GM12873 (cell line): ENCODE results near the gene KRT27.

ENCODE experiments used
- TF ChIP-seq, protein P1 (sequence below): IDR thresholded peaks from 2 replicates; pipeline ENCODE4 v1.5.1; 2012; ENCODE audit warnings: low read depth, mild to moderate bottlenecking, moderate library complexity, low read length, control low read depth; ENCODE audit not compliant: insufficient read depth; ENCODE audit errors: missing control alignments

Gene KRT27

DNA sequence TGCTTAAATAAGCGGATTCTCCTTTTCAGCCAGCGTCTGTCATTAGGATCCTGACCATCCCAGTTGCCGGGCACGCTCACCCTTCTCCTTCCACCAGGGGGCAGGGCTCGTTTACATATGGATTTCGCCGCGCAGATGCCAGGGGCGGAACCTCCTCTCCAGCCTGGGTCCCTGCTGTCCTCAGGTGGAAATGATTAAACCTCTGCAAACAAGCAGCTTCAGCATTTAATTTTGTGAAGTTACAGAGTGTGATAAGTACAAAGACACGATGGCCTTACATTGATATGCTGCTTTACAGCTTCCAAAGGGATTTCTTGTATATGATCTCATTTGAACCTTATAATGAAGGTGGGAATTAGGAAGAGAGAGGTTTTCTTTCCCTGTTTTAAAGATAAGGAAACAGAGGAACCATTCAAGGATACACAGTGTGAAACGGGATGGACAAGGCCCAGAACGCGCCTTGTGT is 21.3 kb upstream of the KRT27 start:
- TF ChIP-seq, protein P1, sequence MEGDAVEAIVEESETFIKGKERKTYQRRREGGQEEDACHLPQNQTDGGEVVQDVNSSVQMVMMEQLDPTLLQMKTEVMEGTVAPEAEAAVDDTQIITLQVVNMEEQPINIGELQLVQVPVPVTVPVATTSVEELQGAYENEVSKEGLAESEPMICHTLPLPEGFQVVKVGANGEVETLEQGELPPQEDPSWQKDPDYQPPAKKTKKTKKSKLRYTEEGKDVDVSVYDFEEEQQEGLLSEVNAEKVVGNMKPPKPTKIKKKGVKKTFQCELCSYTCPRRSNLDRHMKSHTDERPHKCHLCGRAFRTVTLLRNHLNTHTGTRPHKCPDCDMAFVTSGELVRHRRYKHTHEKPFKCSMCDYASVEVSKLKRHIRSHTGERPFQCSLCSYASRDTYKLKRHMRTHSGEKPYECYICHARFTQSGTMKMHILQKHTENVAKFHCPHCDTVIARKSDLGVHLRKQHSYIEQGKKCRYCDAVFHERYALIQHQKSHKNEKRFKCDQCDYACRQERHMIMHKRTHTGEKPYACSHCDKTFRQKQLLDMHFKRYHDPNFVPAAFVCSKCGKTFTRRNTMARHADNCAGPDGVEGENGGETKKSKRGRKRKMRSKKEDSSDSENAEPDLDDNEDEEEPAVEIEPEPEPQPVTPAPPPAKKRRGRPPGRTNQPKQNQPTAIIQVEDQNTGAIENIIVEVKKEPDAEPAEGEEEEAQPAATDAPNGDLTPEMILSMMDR, result peak; percentile 83

DNA sequence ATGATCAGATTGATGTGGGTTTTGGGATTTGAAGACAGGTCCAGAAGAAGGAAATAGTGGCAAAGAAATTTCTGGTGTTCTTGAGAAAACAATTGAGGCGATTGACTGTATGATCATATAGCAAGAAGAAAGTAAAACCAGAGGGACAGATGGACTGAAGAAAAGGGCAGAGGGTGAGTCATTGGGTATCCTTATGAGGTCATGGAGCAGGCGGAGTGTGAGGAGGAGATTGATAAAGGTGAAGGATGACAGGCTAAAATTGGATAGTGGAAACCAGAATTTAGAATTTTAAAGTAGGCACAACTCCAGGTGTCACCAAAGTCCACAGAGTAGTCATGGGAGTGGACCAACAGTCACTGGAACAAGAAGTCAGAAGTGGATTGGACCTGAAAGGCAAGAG is 18.8 kb upstream of the KRT27 start:
- TF ChIP-seq, protein P1, result no peak

DNA sequence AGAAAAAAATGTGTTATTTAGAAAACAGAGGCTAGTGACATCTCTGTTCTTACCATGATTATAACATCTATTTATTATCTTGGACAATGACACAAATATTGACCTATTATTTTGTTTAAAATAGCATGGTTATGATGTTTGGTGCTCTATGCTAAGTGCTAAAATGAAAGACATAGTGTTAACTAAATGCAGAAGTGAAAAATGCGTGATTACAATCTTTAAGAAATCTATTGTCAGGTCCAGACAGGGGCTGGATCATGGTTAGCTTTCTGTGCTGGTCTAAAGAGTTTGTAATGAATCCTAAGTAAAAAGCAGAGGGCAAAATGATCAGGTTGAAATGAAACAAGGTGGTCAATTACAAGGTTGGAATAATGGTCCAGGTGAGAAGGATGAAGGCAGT is 18.0 kb upstream of the KRT27 start:
- TF ChIP-seq, protein P1, result no peak

DNA sequence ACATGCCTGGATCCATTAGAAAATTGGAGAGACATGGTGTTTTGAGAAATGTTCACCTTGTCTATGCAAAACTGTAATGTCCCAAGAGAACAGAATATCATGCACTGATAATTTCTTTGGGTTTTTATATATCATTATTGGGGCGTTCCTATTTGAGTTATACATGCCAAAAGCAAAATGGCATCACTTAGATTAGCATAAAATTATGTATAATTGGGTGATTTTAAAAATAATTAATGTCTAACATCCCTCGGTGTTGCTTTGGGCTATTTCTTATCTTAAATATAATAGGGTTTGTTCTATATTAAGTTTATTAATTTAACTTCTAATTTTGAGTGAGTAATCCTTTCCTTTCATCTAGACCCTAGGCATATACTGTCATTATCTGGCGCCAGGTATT is 17.5 kb upstream of the KRT27 start, which contains the start of gene KRT28:
Gene KRT28, minus strand, starts transcription at position 101 of the 400 bp plus-strand sequence. Its CDS starts 66 bp downstream, at position 35.
- TF ChIP-seq, protein P1, result no peak

DNA sequence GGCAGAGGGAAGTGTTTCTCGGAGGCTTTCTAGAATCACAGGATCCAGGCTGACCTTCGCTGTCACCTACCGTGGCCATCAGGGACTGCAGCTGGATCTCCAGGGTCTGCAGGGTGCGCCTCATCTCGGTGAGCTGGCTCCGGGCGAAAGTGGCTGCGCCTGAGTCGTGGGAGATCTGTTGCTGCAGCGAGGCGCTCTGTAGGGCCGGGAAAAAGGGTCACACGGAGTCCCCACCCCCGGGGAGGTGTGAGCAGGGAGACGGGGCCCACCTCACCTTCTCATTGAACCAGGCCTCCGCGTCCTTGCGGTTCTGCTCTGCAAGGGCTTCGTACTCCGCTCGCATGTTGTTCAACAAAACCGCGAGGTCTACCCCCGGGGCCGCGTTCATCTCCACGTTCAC is 14.5 kb upstream of the KRT27 start:
- TF ChIP-seq, protein P1, result no peak

DNA sequence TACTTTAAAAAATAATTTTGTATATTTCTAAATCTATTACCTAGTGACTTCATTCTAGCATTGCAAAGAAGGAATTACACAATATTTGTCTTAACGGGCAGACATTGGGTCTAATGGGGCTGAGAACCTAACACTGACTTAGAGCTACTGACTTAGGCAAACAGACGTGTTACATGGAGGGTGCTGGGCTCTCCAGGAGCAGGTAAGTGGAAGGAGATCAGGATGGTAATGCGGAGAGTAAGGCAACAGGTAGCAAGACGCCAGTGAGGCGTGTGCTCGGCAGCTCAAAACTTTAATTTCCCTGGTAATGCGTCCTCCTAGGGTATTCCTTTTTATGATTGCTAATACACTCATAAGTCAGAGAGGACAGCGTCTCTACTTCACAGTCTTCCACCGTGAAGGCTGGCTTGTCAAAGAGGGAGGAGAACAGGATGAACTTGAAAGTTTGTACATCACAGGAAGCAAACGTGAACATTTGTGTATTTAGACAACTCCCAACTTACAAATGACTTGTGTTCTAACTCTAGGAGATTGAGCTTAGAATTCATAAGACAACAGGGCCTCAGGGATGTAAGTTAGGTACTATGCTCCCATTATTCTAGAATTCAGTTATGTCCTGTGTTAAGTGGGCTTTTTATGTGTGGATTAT is 12.8 kb upstream of the KRT27 start:
- TF ChIP-seq, protein P1, result no peak

DNA sequence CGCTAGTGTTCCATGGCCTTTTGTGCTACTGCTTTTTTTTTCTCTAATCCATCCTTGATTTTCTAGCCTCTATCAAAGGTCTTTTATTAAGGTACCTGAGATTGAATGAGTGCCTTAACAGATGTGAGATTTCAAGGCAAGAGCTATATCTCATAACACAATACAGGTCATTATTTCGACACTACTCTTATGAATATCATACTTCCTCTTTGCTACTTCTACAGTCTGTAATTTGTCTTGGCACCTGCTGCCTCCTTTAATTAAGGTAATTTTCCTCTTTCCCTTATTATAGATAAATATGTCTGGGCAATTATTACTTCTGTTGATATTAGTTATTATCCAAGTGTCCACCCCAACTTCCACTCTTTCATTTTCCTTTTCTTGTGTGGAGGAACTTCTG is 12.1 kb upstream of the KRT27 start:
- TF ChIP-seq, protein P1, result no peak
